SK-N-SH treated with all-trans-retinoic acid at 6 μM for 48 hours (cell line): ENCODE results near the gene ZNF423.

Experiments
- ATAC-seq: fragments of 200-7000 bp; cut with Tn5 transposase; 3 replicates; pipeline ENCODE4 v1.9.1; 2020; ENCODE audit warnings: mild to moderate bottlenecking, moderate library complexity
- CSDC2 ChIP-seq: fragments of 250-450 bp; sonication (Bioruptor Pico); IDR thresholded peaks from 2 replicates; pipeline ENCODE4 v1.5.0; 2020; ENCODE audit warnings: mild to moderate bottlenecking, moderate library complexity
- ESRRG ChIP-seq: fragments of 250-450 bp; sonication (Bioruptor Pico); IDR thresholded peaks from 2 replicates; pipeline ENCODE4 v1.6.1; 2021; ENCODE audit warnings: mild to moderate bottlenecking
- GLIS3 ChIP-seq: fragments of 250-450 bp; sonication (Bioruptor Pico); IDR thresholded peaks from 2 replicates; pipeline ENCODE4 v1.5.0; 2020; ENCODE audit warnings: mild to moderate bottlenecking, moderate library complexity
- ISL1 ChIP-seq: fragments of 250-450 bp; sonication (Bioruptor Pico); IDR thresholded peaks from 2 replicates; pipeline ENCODE4 v2.1.2; 2022; ENCODE audit warnings: mild to moderate bottlenecking, moderate library complexity
- OSR1 ChIP-seq: fragments of 250-450 bp; sonication (Bioruptor Pico); IDR thresholded peaks from 2 replicates; pipeline ENCODE4 v1.8.0; 2022; ENCODE audit warnings: moderate library complexity, mild to moderate bottlenecking, inconsistent platforms
- PATZ1 ChIP-seq: fragments of 250-450 bp; sonication (Bioruptor Pico); IDR thresholded peaks from 2 replicates; pipeline ENCODE4 v1.8.0; 2020; ENCODE audit warnings: mild to moderate bottlenecking, moderate library complexity, borderline replicate concordance
- POU6F1 ChIP-seq: fragments of 250-450 bp; sonication (Bioruptor Pico); IDR thresholded peaks from 2 replicates; pipeline ENCODE4 v1.8.0; 2021; ENCODE audit warnings: low read depth, mild to moderate bottlenecking, moderate library complexity, borderline replicate concordance
- PPARA ChIP-seq: fragments of 250-450 bp; sonication (Bioruptor Pico); IDR thresholded peaks from 2 replicates; pipeline ENCODE4 v1.5.0; 2020; ENCODE audit warnings: mild to moderate bottlenecking, borderline replicate concordance
- RARB ChIP-seq: fragments of 250-450 bp; sonication (Bioruptor Pico); IDR thresholded peaks from 2 replicates; pipeline ENCODE4 v1.8.0; 2021; ENCODE audit warnings: mild to moderate bottlenecking, moderate library complexity
- SNAI2 ChIP-seq: fragments of 250-450 bp; sonication (Bioruptor Pico); IDR thresholded peaks from 2 replicates; pipeline ENCODE4 v1.5.0; 2020; ENCODE audit warnings: mild to moderate bottlenecking, moderate library complexity
- TCF4 ChIP-seq: fragments of 250-450 bp; sonication (Bioruptor Pico); IDR thresholded peaks from 2 replicates; pipeline ENCODE4 v1.8.0; 2021; ENCODE audit warnings: mild to moderate bottlenecking, moderate library complexity, borderline replicate concordance
- TSHZ2 ChIP-seq: fragments of 250-450 bp; sonication (Bioruptor Pico); IDR thresholded peaks from 2 replicates; pipeline ENCODE4 v1.5.0; 2020; ENCODE audit warnings: mild to moderate bottlenecking, moderate library complexity
- ZFP3 ChIP-seq: fragments of 250-450 bp; sonication (Bioruptor Pico); IDR thresholded peaks from 2 replicates; pipeline ENCODE4 v1.5.0; 2020; ENCODE audit warnings: mild to moderate bottlenecking, moderate library complexity
- ZFP30 ChIP-seq: fragments of 450-650 bp; formaldehyde crosslinking; IDR thresholded peaks from 2 replicates; pipeline ENCODE4 v1.5.0; 2022; ENCODE audit warnings: mild to moderate bottlenecking, moderate library complexity
- ZNF565 ChIP-seq: fragments of 450-650 bp; formaldehyde crosslinking; conservative IDR thresholded peaks from 2 replicates; pipeline ENCODE4 v1.5.0; 2020; ENCODE audit warnings: low read depth, mild to moderate bottlenecking, moderate library complexity
- ZNF8 ChIP-seq: fragments of 450-650 bp; formaldehyde crosslinking; IDR thresholded peaks from 2 replicates; pipeline ENCODE4 v1.5.0; 2020; ENCODE audit warnings: mild to moderate bottlenecking, moderate library complexity
- TF ChIP-seq, protein P1 (sequence below): fragments of 250-450 bp; sonication (Bioruptor Pico); IDR thresholded peaks from 2 replicates; pipeline ENCODE4 v1.5.1; 2021; ENCODE audit warnings: mild to moderate bottlenecking, moderate library complexity
- TF ChIP-seq, protein P2 (sequence below): fragments of 250-450 bp; sonication (Bioruptor Pico); IDR thresholded peaks from 2 replicates; pipeline ENCODE4 v1.5.1; 2020; ENCODE audit warnings: low read depth, mild to moderate bottlenecking, moderate library complexity

ZNF423 gene

DNA sequence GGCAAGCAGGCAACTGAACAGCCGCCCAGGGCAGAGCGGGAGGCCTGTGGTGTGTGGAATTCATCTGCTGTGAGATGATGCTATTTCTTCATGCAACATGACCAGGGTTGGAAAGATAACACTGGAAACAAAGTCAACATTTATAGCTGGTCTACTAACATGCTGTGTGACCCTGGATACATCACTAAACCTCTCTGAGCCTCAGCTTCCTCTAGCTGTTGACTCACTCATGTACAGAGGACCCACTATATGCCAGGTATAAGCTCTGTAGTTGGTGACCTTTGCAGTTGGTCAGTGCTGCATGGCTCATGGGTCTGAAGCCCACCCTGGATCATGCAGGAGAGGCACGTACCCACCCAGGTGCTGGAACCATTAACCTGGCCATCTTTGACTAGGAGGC, 180.9 kb downstream of the ZNF423 start (continued):
- no peak for TF ChIP-seq ZFP30 (CRISPR knock-in tag)
- TF ChIP-seq, protein P1, sequence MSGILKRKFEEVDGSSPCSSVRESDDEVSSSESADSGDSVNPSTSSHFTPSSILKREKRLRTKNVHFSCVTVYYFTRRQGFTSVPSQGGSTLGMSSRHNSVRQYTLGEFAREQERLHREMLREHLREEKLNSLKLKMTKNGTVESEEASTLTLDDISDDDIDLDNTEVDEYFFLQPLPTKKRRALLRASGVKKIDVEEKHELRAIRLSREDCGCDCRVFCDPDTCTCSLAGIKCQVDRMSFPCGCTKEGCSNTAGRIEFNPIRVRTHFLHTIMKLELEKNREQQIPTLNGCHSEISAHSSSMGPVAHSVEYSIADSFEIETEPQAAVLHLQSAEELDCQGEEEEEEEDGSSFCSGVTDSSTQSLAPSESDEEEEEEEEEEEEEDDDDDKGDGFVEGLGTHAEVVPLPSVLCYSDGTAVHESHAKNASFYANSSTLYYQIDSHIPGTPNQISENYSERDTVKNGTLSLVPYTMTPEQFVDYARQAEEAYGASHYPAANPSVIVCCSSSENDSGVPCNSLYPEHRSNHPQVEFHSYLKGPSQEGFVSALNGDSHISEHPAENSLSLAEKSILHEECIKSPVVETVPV (CRISPR knock-in tag): no peak
- TF ChIP-seq GLIS3 (CRISPR knock-in tag): no peak
- TF ChIP-seq, all 23 proteins: peak for 0

- no peak for ATAC-seq
- TF ChIP-seq ZFP3 (CRISPR knock-in tag) (no peak), TCF4 (CRISPR knock-in tag) (no peak), CSDC2 (CRISPR knock-in tag) (no peak), PATZ1 (CRISPR knock-in tag) (no peak)
Observed at GRCh38 chr16:49674351-49674851, 181.5 kb downstream of the ZNF423 start.

DNA sequence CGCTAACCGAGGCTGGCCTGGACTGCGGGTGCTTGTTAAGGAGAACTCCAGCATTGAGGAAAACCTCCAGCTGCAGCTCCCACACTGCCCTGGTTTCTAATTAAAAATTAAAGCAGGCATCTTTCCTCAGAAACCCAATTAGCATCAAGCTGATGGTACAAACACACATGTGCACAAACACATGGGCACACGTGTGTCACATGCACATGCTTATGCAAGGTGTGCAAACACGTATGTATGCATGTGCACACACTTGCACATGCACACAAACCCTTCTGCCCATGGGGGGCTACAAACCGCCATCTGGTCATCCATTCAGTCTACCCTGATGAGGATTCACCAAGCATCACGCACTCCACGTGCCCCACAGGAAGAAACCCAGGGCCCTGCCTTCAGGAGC, 182.5 kb downstream of the ZNF423 start:
- no peak for ATAC-seq
- TF ChIP-seq PATZ1 (CRISPR knock-in tag): no peak
- no peak for TF ChIP-seq SNAI2 (CRISPR knock-in tag)
- TF ChIP-seq RARB (CRISPR knock-in tag): no peak
- TF ChIP-seq, protein P2, sequence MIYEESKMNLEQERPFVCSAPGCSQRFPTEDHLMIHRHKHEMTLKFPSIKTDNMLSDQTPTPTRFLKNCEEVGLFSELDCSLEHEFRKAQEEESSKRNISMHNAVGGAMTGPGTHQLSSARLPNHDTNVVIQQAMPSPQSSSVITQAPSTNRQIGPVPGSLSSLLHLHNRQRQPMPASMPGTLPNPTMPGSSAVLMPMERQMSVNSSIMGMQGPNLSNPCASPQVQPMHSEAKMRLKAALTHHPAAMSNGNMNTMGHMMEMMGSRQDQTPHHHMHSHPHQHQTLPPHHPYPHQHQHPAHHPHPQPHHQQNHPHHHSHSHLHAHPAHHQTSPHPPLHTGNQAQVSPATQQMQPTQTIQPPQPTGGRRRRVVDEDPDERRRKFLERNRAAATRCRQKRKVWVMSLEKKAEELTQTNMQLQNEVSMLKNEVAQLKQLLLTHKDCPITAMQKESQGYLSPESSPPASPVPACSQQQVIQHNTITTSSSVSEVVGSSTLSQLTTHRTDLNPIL (CRISPR knock-in tag): no peak
- no peak for TF ChIP-seq GLIS3 (CRISPR knock-in tag)
- TF ChIP-seq PPARA (CRISPR knock-in tag): no peak

DNA sequence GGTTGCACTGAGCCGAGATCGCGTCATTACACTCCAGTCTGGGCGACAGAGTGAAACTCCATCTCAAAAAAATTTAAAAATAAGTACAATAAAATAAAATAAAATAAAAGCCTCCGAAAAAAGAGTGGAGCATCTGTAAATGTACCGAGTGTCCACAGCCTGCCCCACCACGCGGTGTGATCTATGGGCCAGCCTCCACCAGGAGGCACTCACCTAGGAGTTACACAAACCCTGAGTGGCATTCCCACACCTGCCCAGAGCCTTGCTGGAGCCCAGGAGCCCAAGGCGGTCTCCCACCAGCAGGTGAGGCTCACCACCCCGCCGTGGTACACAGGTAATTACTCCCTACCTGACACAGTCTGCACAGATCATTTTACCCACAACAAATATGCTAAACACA, 183.2 kb downstream of the ZNF423 start:
- ATAC-seq: no peak
- TF ChIP-seq ZNF8 (CRISPR knock-in tag) (no peak), POU6F1 (no peak), RARB (CRISPR knock-in tag) (no peak), PPARA (CRISPR knock-in tag) (no peak), CSDC2 (CRISPR knock-in tag) (no peak), ZNF565 (CRISPR knock-in tag) (no peak), ZFP30 (CRISPR knock-in tag) (no peak), TCF4 (CRISPR knock-in tag) (no peak), OSR1 (no peak), PATZ1 (CRISPR knock-in tag) (no peak), TSHZ2 (no peak), ISL1 (CRISPR knock-in tag) (no peak), ESRRG (no peak), GLIS3 (CRISPR knock-in tag) (no peak)
- TF ChIP-seq, protein P1 (CRISPR knock-in tag): no peak
- TF ChIP-seq, protein P2 (CRISPR knock-in tag): no peak
